Activated T-cell treated with anti-CD3 and anti-CD28 coated beads for 48 hours (primary cell): ENCODE data around the gene PDZRN4.
"Not testable (repeated sequence)": the region's sequence is repeated elsewhere in the genome, so short reads cannot be mapped to it uniquely, and the experiment has no call there.

Experiments
- DNase-seq: peaks from one replicate; pipeline ENCODE4 v3.0.0-alpha.2; 2020; ENCODE audit warnings: low read depth

Gene PDZRN4

GRCh38 chr12:41514021-41514777 lies 326.1 kb downstream of the PDZRN4 start:
- DNase-seq, result no peak

- DNase-seq, result no peak
Measured at GRCh38 chr12:41514907-41515306, 326.8 kb downstream of the PDZRN4 start.

- DNase-seq, result no peak
Measured at GRCh38 chr12:41515953-41516352, 327.8 kb downstream of the PDZRN4 start.

- no peak for DNase-seq
Measured at GRCh38 chr12:41520869-41521268, 332.7 kb downstream of the PDZRN4 start.

GRCh38 chr12:41521872-41522379 lies 333.8 kb downstream of the PDZRN4 start:
- no peak for DNase-seq

- DNase-seq, result no peak
Measured at GRCh38 chr12:41527062-41527461, 338.9 kb downstream of the PDZRN4 start.

GRCh38 chr12:41527534-41528116 lies 339.5 kb downstream of the PDZRN4 start:
- DNase-seq, result no peak

- no peak for DNase-seq
Measured at GRCh38 chr12:41528874-41529273, 340.8 kb downstream of the PDZRN4 start.

GRCh38 chr12:41530441-41530840 lies 342.3 kb downstream of the PDZRN4 start:
- DNase-seq, result no peak

- no peak for DNase-seq
Measured at GRCh38 chr12:41531147-41531829, 343.2 kb downstream of the PDZRN4 start.

GRCh38 chr12:41532072-41532471 lies 344.0 kb downstream of the PDZRN4 start:
- no peak for DNase-seq

- DNase-seq, result no peak
Measured at GRCh38 chr12:41536813-41537490, 348.8 kb downstream of the PDZRN4 start.

- no peak for DNase-seq
Measured at GRCh38 chr12:41537522-41537921, 349.4 kb downstream of the PDZRN4 start.

- DNase-seq, result no peak
Measured at GRCh38 chr12:41545761-41546160, 357.6 kb downstream of the PDZRN4 start.

- DNase-seq, result not testable (repeated sequence)
Measured at GRCh38 chr12:41547071-41547470, 359.0 kb downstream of the PDZRN4 start.

GRCh38 chr12:41548926-41549325 lies 360.8 kb downstream of the PDZRN4 start:
- DNase-seq, result no peak

- DNase-seq, result no peak
Measured at GRCh38 chr12:41552588-41552987, 364.5 kb downstream of the PDZRN4 start.

- DNase-seq, result no peak
Measured at GRCh38 chr12:41556176-41556575, 368.1 kb downstream of the PDZRN4 start.

- DNase-seq, result no peak
Measured at GRCh38 chr12:41557344-41557743, 369.2 kb downstream of the PDZRN4 start.

GRCh38 chr12:41558671-41559070 lies 370.6 kb downstream of the PDZRN4 start:
- no peak for DNase-seq

- no peak for DNase-seq
Measured at GRCh38 chr12:41563051-41563450, 374.9 kb downstream of the PDZRN4 start.

- no peak for DNase-seq
Measured at GRCh38 chr12:41564816-41565215, 376.7 kb downstream of the PDZRN4 start.
